Bronchial epithelial cell (primary cell): ENCODE results near the gene ZNF423. TPM values are rescaled to one million over a fixed set of nuclear protein-coding genes. Genes with fewer than 3 reads are reported as not detected.

Experiments used
- DNase-seq: peaks from one replicate; pipeline ENCODE4 v3.0.0-alpha.2; 2010; ENCODE audit warnings: low read depth
- FAIRE-seq: peaks from 2 replicates; lab custom pipeline; 2011; peaks lifted over from hg19 to GRCh38; lab: Jason Lieb, UNC
- H3K27me3 ChIP-seq: 2 replicates; pipeline ENCODE4 v1.5.1; 2011; ENCODE audit warnings: low read length; ENCODE audit not compliant: control insufficient read depth, insufficient read depth
- H3K36me3 ChIP-seq: 2 replicates; pipeline ENCODE4 v1.5.1; 2011; ENCODE audit warnings: low read length; ENCODE audit not compliant: control insufficient read depth, insufficient read depth
- H3K4me3 ChIP-seq: 2 replicates; pipeline ENCODE4 v1.5.1; 2011; ENCODE audit warnings: mild to moderate bottlenecking, low read depth, low read length, control low read depth
- total RNA-seq: library from RNA; depleted of rRNA; stranded (reverse); fragments of >200 nt; gene quantifications from 2 replicates; pipeline ENCODE4 v1.2.1, GENCODE V29; 2014
- TF ChIP-seq, protein P1 (sequence below): IDR thresholded peaks from 2 replicates; pipeline ENCODE4 v1.5.1; 2011; ENCODE audit warnings: mild to moderate bottlenecking, moderate library complexity, low read length, control low read depth, inconsistent platforms; ENCODE audit not compliant: insufficient read depth, severe bottlenecking

Gene ZNF423
- total RNA-seq, 1 donor from 2014 or later, result under 0.01 TPM

DNA sequence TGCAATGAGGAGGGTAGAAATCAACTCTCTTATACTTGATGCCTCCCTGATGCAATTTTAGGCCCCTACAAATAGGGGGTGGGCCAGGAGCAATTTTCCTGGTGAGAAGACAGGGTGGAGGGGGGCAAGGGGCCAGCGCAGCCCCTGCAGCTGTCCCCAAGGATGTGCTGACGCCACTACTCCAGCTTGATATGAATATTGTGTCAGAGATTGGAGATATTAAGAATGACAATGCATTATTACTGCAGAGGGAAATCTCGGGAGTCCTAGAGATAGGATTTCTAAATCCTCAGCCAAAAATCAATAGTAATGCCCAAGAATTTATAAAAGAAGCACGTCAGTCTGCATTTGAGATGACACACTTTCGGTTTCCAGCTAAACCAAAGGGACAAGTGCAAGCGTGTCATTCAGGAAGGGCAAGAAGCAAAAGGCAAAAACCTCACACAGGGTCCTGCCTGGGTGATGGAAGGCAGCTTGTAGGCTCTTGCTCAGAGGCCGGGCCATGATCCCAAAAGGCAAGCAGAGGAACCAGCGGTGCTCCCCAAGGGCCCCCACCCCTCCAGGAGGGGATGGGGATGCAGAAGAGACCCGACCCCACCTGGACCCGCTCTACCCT lies 303.5 kb downstream of the ZNF423 start:
- H3K4me3 ChIP-seq, result no peak overlapping the region
- no peaks in the 10 kb centered on the region for H3K27me3 ChIP-seq
- FAIRE-seq (no peak), DNase-seq (no peak)
- no peaks in the 10 kb centered on the region for H3K36me3 ChIP-seq
- TF ChIP-seq, protein P1, sequence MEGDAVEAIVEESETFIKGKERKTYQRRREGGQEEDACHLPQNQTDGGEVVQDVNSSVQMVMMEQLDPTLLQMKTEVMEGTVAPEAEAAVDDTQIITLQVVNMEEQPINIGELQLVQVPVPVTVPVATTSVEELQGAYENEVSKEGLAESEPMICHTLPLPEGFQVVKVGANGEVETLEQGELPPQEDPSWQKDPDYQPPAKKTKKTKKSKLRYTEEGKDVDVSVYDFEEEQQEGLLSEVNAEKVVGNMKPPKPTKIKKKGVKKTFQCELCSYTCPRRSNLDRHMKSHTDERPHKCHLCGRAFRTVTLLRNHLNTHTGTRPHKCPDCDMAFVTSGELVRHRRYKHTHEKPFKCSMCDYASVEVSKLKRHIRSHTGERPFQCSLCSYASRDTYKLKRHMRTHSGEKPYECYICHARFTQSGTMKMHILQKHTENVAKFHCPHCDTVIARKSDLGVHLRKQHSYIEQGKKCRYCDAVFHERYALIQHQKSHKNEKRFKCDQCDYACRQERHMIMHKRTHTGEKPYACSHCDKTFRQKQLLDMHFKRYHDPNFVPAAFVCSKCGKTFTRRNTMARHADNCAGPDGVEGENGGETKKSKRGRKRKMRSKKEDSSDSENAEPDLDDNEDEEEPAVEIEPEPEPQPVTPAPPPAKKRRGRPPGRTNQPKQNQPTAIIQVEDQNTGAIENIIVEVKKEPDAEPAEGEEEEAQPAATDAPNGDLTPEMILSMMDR, result no peak

DNA sequence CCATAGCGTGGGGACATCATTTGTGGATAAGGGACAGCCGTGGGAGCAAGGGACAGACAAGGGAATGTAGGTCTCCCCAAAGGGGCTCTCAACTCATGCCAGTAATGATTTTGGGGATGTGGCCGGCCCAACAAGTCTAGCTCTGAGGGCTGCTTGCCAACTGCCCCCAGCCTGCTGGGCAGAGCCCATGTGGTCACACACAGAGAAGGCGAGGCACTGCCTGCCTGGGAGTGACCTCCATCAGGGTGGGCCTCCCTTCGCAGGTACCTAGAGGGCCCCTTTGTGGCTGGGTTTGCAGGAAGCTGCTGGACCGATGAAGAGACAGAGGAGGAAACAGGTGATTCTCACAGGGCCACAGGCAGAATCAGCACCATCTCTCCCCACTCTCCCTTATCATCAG lies 305.2 kb downstream of the ZNF423 start:
- FAIRE-seq (no peak), DNase-seq (no peak)
- Histone ChIP-seq H3K4me3 (no peak overlapping the region), H3K27me3 (no peaks in the 10 kb centered on the region), H3K36me3 (no peaks in the 10 kb centered on the region)
- TF ChIP-seq, protein P1, result no peak

DNA sequence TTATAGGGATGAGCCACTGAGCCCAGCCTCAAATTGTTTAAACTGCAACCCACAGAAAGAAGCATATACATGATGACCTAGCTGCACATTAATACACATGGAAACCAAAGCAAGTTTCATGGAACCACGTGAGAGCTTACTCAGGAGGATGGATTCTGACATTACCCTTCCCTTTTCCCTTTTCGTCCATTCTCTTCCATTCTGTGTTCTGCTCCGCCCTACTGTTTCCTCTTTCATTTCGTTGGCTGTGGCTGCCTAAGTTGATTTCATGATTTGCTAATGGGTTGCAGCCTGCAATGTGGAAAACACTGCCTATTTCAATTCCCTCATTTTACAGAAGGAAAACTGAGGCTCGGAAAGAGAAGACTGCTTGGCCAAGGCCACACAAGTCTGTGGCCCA lies 305.8 kb downstream of the ZNF423 start:
- Histone ChIP-seq H3K36me3 (no peaks in the 10 kb centered on the region), H3K27me3 (no peaks in the 10 kb centered on the region), H3K4me3 (no peak overlapping the region)
- DNase-seq (no peak), FAIRE-seq (peak; percentile 28)
- TF ChIP-seq, protein P1, result no peak

DNA sequence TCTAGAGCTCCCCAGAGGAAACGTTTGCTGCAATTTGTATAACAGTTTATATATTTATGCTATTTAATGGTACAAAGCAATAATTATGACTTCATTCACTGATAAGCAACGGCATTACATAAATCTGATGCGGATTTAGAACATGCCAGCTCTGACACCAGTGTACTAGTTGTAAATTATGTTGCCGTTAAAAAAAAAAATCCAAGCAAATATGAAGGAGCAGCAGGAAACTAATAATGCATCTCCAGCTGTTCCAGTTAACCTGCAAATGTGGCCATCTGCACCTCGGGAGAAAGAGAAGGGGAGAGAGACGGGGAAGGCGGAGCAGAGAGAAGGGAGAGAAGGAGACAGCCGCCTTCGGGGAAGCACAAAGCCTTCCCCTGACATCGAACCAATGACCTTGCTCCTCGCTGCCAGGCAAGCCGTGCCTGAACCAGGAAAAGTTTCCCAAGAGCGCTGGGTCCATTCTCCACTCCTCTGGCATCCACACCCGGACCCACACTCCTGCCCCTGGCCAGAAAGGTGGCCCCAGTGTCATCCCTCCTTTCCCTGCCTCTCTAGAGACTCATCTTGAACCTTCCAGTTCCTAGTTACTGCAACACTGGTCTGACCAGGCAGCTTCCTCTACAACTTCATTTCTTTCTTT lies 307.5 kb downstream of the ZNF423 start:
- H3K27me3 ChIP-seq, result no peaks in the 10 kb centered on the region
- DNase-seq, result no peak
- no peak for FAIRE-seq
- no peaks in the 10 kb centered on the region for H3K36me3 ChIP-seq
- no peak overlapping the region for H3K4me3 ChIP-seq
- TF ChIP-seq, protein P1, result no peak

DNA sequence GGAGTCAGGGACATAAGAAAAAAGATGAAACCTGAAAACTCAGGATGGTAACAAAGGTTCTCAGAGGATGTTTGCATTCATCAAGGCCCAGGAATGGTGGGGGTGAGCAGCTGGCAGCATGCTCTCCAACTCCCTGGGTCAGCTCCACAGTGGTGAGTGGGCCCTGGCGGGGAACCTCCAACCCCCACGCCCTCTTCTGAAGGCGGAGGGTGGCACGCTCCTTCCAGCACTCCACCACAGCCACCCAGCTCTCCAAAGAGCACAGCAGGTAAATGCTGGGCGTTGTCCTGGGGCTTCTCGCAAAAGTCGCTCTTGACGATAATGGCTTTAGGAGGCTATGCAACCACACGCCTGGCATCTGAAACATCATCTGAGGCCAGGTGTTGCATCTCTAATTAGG lies 308.5 kb downstream of the ZNF423 start:
- H3K4me3 ChIP-seq, result no peak overlapping the region
- H3K27me3 ChIP-seq, result no peaks in the 10 kb centered on the region
- no peak for FAIRE-seq
- TF ChIP-seq, protein P1, result no peak
- no peak for DNase-seq
- no peaks in the 10 kb centered on the region for H3K36me3 ChIP-seq
